Ishikawa (cell line): Measurements from ENCODE around the gene PIK3C2B.

Experiments used
- EGR1 ChIP-seq: IDR thresholded peaks from 2 replicates; pipeline ENCODE4 v1.6.1; 2012
- NFIC ChIP-seq: IDR thresholded peaks from 2 replicates; pipeline ENCODE4 v1.6.1; 2012

DNA sequence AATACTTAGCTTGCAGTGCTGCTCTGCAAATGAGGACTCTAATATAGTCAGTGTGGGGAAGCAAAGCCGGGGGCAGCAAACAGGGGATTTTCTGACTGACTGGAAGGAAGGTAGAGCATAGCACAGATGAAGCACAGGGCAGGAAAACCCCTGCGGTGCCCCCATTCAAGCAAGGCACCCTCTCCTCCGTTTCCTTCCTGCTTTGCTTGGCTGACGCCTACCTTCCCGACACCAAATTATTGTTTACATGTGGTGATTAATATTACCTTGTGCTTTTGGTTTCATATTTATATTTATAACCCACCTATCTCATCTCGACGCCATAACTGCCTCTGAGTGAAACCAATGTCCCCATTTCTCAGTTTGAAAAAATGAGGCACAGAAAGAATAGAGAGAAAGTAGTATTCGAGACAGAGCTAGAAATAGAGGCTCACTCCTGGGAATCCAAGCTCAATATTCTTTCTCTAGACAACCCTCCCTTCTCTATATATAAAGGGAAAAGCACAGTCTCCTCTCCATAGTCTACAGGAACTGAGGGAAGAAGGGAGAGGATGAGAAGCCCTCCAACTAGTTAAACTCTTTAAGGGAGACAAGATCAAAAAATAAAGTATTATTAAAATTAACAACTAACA is 41.3 kb downstream of the PIK3C2B start:
- TF ChIP-seq NFIC (no peak), EGR1 (no peak)
